ENCODE data around the gene MBTD1.
"Not testable (repeated sequence)": the region's sequence is repeated elsewhere in the genome, so short reads cannot be mapped to it uniquely, and the experiment has no call there.

MBTD1 gene

GRCh38 chr17:51259564-51260236 is at the start of gene MBTD1:
MBTD1 (minus strand) TSS chr17:51260049; CDS start chr17:51225161, 34,888 bp downstream.
- peak; percentile 97 for DNase-seq

GRCh38 chr17:51305182-51305581 is 45.3 kb upstream of the MBTD1 start:
- DNase-seq, result no peak

- DNase-seq, result no peak
These were observed 40.0 kb upstream of the MBTD1 start for GRCh38 chr17:51299859-51300258.

- peak; percentile 30 for DNase-seq
These were observed 38.9 kb upstream of the MBTD1 start for GRCh38 chr17:51298508-51299371.

- DNase-seq, result not testable (repeated sequence)
These were observed 34.5 kb upstream of the MBTD1 start for GRCh38 chr17:51294338-51294737.

- no peak for DNase-seq
These were observed 29.9 kb upstream of the MBTD1 start for GRCh38 chr17:51289696-51290111.

GRCh38 chr17:51287412-51287811 is 27.6 kb upstream of the MBTD1 start:
- DNase-seq, result no peak

GRCh38 chr17:51279183-51279582 is 19.3 kb upstream of the MBTD1 start:
- no peak for DNase-seq

GRCh38 chr17:51275381-51275780 is 15.5 kb upstream of the MBTD1 start:
- DNase-seq, result no peak

GRCh38 chr17:51272812-51273211 is 13.0 kb upstream of the MBTD1 start:
- no peak for DNase-seq

GRCh38 chr17:51270636-51271035 is 10.8 kb upstream of the MBTD1 start:
- DNase-seq, result no peak

GRCh38 chr17:51269991-51270390 is 10.1 kb upstream of the MBTD1 start:
- DNase-seq, result no peak

GRCh38 chr17:51264466-51264865 is 4.6 kb upstream of the MBTD1 start:
- DNase-seq, result not testable (repeated sequence)

GRCh38 chr17:51263006-51263405 is 3.2 kb upstream of the MBTD1 start:
- no peak for DNase-seq

- DNase-seq, result no peak
These were observed 1.4 kb upstream of the MBTD1 start for GRCh38 chr17:51261024-51261963.

GRCh38 chr17:51260237-51261023 is 581 bp upstream of the MBTD1 start, which contains the start of gene UTP18:
UTP18 (plus strand) TSS chr17:51260546; CDS start chr17:51260585, 39 bp downstream.
- DNase-seq, result peak; percentile 97

- no peak for DNase-seq
These were observed 889 bp downstream of the MBTD1 start for GRCh38 chr17:51258756-51259563.

- no peak for DNase-seq
These were observed 2.4 kb downstream of the MBTD1 start for GRCh38 chr17:51257150-51258081.

- no peak for DNase-seq
These were observed 3.7 kb downstream of the MBTD1 start for GRCh38 chr17:51256101-51256500.

GRCh38 chr17:51255673-51256072 is 4.2 kb downstream of the MBTD1 start:
- no peak for DNase-seq

Measured in CD4-positive, alpha-beta T cell treated with Interleukin-4 for 4 hours (primary cell).